Stimulated activated CD4-positive, alpha-beta T cell treated with anti-CD3 and anti-CD28 coated beads, Interleukin-15, amount 100 ng/mL, for 48 hours (primary cell): ENCODE data around the gene IPP.
"Not testable (repeated sequence)": the region's sequence is repeated elsewhere in the genome, so short reads cannot be mapped to it uniquely, and the experiment has no call there.

Experiments used
- DNase-seq, 2 donors: peaks; one replicate each; pipeline ENCODE4 v3.0.0-alpha.2; 2020; ENCODE audit warnings: low read depth in 2 of 2

The IPP gene

GRCh38 chr1:45750298-45751038 is at the start of gene IPP:
Gene IPP, minus strand, starts transcription at chr1:45750653. Its CDS starts 4,242 bp downstream, at chr1:45746411.
- peak; percentile 94 to 95 for DNase-seq

DNA sequence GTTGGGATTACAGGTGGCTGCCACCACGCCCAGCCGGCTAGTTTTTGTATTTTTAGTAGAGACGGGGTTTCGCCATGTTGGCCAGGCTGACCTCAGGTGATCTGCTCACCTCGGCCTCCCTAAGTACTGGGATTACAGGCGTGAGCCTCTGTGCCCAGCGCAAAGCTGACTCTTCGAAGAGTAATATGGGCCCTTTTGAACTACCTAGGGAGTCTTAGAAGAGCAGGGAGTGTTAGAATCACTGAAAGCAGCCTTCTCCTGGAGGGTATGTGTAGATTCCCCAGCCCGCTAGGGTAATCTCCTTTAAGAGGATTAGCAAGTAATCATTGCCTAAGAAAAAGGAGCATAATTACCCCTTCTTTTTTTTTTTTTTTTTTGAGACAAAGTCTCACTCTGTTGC is 46.5 kb upstream of the IPP start:
- no peak for DNase-seq

- DNase-seq = no peak
Observed at GRCh38 chr1:45796381-45796780, 45.9 kb upstream of the IPP start.

- no peak for DNase-seq
Observed at GRCh38 chr1:45793942-45794604, 43.6 kb upstream of the IPP start.

DNA sequence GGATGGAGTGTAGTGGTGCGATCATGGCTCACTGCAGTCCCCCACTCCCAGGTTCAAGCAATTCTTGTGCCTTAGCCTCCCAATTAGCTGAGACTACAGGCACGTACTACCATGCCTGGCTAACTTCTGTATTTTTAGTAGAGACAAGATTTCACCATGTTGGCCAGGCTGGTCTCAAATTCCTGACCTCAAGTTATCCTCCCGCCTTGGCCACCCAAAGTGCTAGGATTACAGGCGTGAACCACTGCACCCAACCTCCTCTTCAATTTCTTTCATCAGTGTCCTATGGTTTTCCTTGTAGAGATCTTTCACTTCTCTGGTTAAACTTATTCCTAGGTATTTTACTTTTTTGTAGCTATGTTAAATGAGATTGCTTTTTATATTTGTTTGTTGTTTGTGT is 42.3 kb upstream of the IPP start:
- DNase-seq = no peak

DNA sequence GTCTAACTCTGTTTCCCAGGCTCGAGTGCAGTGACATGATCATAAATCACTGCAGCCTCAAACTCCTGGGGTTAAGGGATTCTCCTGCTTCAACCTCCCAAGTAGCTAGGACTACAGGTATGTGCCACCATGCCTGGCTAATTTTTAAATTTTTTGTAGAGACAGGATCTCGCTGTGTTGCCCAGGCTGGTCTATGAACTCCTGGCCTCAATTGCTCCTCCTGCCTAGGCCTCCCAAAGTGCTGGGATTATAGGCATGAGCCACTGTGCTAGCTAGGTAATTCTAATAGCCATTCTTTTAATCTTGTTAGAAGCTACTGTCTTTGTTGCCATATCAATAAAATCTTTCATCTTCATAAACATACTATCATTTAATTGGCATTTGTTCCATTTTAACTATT is 39.1 kb upstream of the IPP start:
- DNase-seq = no peak

DNA sequence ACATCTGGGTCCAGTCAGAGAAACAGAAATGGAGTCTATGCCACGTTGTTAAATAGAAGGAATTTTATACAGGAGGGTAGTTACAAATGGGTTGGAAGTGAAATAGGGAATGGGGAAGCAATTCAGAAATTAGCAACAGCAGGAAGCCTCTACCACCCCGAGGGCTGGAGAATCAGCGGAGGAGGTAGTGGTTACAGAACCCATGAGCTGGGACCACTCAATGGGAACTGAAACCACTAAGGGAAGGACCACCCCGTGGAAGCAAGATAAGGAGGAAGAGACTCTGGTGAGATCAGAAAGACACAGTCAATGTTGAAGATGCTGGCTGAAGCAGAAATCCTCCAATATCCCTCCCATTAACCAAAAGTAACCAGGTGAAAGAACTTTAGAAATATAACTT is 37.5 kb upstream of the IPP start:
- no peak for DNase-seq

- DNase-seq = peak in 1 of 2 donors; percentile 18
Observed at GRCh38 chr1:45785583-45785982, 35.1 kb upstream of the IPP start.

GRCh38 chr1:45775794-45776193 is 25.3 kb upstream of the IPP start:
- DNase-seq = no peak

DNA sequence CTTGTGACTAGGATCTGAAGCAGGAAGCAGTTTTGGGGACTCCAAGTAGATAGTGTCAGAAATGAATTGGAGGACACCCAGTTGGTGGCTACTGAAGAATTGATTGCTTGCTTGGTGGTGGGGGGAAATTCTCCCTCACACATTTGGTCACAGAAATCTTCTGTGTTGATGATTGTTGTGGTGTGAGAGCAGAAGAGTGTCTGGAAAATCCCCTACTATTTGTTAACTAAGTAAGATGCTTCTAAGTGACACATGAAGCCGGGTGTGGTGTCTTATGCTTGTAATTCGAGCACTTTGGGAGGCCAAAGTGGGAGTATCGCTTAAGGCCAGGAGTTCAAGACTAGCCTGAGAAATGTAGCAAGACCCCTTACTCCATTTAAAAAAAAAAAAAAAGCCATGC is 22.5 kb upstream of the IPP start:
- DNase-seq = no peak

DNA sequence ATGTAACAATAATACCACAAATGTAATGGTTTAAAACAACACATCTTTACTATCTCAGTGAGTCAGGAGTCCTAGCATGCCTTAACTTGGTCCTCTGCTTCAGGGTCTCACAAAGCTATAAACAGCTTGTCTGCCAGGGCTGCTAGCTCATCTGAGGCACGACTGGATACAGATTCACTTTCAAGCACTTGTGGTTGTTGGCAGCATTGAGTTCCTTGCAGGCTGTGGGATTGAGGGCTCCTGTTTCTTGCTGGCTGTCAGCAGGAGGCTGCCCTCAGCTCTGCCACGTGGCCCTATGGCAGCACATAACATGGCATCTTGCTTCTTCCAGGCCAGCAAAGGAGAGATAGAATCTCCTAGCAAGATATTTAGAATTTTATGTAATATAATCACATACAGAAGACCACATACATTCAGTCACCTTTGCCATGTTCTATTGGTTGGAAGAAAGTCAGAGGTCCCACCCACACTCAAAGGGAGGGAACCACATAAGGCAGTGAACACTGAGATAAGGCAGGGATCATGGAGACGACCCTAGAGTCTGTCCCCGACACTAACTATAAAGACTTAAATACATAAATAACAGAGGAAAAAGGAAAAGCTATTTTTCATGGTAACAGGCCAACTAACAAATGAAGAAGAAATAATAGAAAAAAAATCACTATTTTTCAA is 18.9 kb upstream of the IPP start:
- no peak for DNase-seq

DNA sequence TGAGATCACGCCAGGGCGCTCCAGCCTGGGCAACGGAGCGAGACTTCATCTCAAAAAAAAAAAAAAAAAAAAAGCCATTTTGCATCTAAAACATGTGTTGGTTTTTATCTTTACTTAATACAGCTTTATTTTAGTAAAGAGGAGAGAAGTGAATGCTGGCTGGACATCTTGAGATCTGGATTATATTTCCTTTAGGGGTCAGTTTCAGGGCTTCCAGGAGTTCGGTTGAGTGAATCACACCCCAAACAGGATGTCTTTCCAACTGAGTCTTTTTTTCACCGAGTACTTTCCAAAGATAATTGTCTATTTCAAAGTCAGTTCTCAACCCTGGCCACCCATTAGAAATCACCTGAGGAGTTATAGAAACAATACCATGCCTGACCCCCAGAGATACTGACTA is 16.6 kb upstream of the IPP start:
- DNase-seq = no peak

- DNase-seq = no peak
Observed at GRCh38 chr1:45765999-45766792, 15.7 kb upstream of the IPP start.

DNA sequence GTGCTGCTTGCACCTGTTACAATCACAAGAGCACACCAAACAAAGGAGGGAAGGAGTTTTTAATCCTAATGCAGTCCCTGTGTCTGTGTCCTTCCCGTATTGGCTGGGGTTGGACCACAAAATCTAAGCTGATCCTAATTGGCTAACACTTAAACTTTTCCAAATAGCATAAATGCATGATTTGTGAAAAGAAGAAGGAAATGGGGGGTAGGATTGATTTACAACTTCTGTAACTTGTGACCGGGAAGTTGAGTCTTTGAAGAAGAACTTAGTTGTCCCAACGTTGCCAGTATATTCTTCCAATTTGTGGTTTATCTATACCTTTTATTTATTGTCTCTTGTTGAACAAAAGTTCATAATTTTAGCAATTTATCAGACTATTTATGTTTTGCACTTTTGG is 11.8 kb upstream of the IPP start:
- no peak for DNase-seq

DNA sequence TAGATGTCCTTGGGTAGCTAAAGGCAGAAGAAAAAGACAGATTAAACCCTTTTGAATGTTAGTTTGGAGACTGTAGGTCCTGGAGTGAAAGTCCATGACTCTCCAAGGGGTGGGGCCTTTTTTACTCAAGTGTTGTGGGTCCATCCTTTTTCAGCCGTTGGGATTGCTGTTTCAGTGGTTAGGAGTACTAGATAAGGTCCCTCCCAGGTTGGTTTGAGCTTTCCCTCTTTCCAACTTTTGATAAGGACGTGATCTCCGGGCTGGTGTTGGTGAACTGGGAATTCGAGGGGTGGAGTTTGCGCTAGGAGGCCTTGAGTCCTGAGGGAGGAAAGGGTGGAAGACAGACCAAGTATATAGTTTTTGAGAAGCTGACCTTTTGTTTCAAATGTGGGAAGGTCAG is 5.2 kb upstream of the IPP start:
- no peak for DNase-seq

- no peak for DNase-seq
Observed at GRCh38 chr1:45753248-45754037, 3.0 kb upstream of the IPP start.

- no peak for DNase-seq
Observed at GRCh38 chr1:45752441-45753052, 2.1 kb upstream of the IPP start.

- DNase-seq = no peak
Observed at GRCh38 chr1:45752014-45752413, 1.6 kb upstream of the IPP start.

GRCh38 chr1:45751039-45751838 is 786 bp upstream of the IPP start:
- not testable (repeated sequence) for DNase-seq

- DNase-seq = no peak
Observed at GRCh38 chr1:45746922-45747321, 3.5 kb downstream of the IPP start.
